Urothelium cell line (cell line): ENCODE results near the gene FOXD4L1.
"Not testable (repeated sequence)": the region's sequence is repeated elsewhere in the genome, so short reads cannot be mapped to it uniquely, and the experiment has no call there.

ENCODE experiments used
- DNase-seq: peaks from one replicate; pipeline ENCODE4 v3.0.0; 2011; ENCODE audit warnings: low spot score, mixed read lengths
- FAIRE-seq: peaks from 2 replicates; lab custom pipeline; 2011; peaks lifted over from hg19 to GRCh38; lab: Jason Lieb, UNC

The FOXD4L1 gene

GRCh38 chr2:113498365-113498764 lies at the start of gene FOXD4L1:
Gene FOXD4L1, plus strand, starts transcription at chr2:113498665. Its CDS starts 592 bp downstream, at chr2:113499257.
- not testable (repeated sequence) for DNase-seq

GRCh38 chr2:113465770-113466169 lies 32.7 kb upstream of the FOXD4L1 start:
- not testable (repeated sequence) for FAIRE-seq, DNase-seq

More at GRCh38 chr2:113498365-113498764, at the start of gene FOXD4L1:
- FAIRE-seq = not testable (repeated sequence)

- not testable (repeated sequence) for DNase-seq, FAIRE-seq
Observed at GRCh38 chr2:113476688-113477368, 21.6 kb upstream of the FOXD4L1 start.

- DNase-seq, FAIRE-seq: not testable (repeated sequence)
Observed at GRCh38 chr2:113496527-113496926, 1.9 kb upstream of the FOXD4L1 start.

GRCh38 chr2:113499019-113499885 lies 787 bp downstream of the FOXD4L1 start:
- DNase-seq, FAIRE-seq: not testable (repeated sequence)

GRCh38 chr2:113499886-113500722 lies 1.6 kb downstream of the FOXD4L1 start:
- FAIRE-seq, DNase-seq: not testable (repeated sequence)

GRCh38 chr2:113500723-113501038 lies 2.2 kb downstream of the FOXD4L1 start:
- not testable (repeated sequence) for DNase-seq, FAIRE-seq

GRCh38 chr2:113502216-113503093 lies 4.0 kb downstream of the FOXD4L1 start:
- not testable (repeated sequence) for DNase-seq, FAIRE-seq

- FAIRE-seq, DNase-seq: not testable (repeated sequence)
Observed at GRCh38 chr2:113503094-113504042, 4.9 kb downstream of the FOXD4L1 start.

- DNase-seq, FAIRE-seq: not testable (repeated sequence)
Observed at GRCh38 chr2:113504081-113504480, 5.6 kb downstream of the FOXD4L1 start.

- not testable (repeated sequence) for DNase-seq, FAIRE-seq
Observed at GRCh38 chr2:113507394-113508140, 9.1 kb downstream of the FOXD4L1 start.

GRCh38 chr2:113508187-113508586 lies 9.7 kb downstream of the FOXD4L1 start:
- FAIRE-seq, DNase-seq: not testable (repeated sequence)

GRCh38 chr2:113510913-113511312 lies 12.4 kb downstream of the FOXD4L1 start:
- not testable (repeated sequence) for DNase-seq, FAIRE-seq

GRCh38 chr2:113511859-113512258 lies 13.4 kb downstream of the FOXD4L1 start:
- FAIRE-seq, DNase-seq: not testable (repeated sequence)

- not testable (repeated sequence) for FAIRE-seq
Observed at GRCh38 chr2:113515457-113515856, 17.0 kb downstream of the FOXD4L1 start.

GRCh38 chr2:113515995-113516394 lies 17.5 kb downstream of the FOXD4L1 start:
- DNase-seq, FAIRE-seq: not testable (repeated sequence)

More at GRCh38 chr2:113515457-113515856, 17.0 kb downstream of the FOXD4L1 start:
- not testable (repeated sequence) for DNase-seq

GRCh38 chr2:113517025-113517424 lies 18.6 kb downstream of the FOXD4L1 start:
- FAIRE-seq = not testable (repeated sequence)

More at GRCh38 chr2:113517025-113517424, 18.6 kb downstream of the FOXD4L1 start:
- DNase-seq = not testable (repeated sequence)
